Activated CD8-positive, alpha-beta memory T cell treated with anti-CD3 and anti-CD28 coated beads, Interleukin-2, amount 50 U/mL, for 1 hour (primary cell): Measurements from ENCODE around the gene DHX16.
A peak's percentile ranks its signal among the peaks of the same experiment; 100 is the strongest.
"Not testable (repeated sequence)": the region's sequence is repeated elsewhere in the genome, so short reads cannot be mapped to it uniquely, and the experiment has no call there.

Experiments
- DNase-seq: peaks from one replicate; pipeline ENCODE4 v3.0.0-alpha.2; 2020; ENCODE audit errors: extremely low read depth

The DHX16 gene

GRCh38 chr6:30672445-30673253, at the start of gene DHX16:
Gene DHX16, minus strand, starts transcription at chr6:30673006. Its CDS starts 165 bp downstream, at chr6:30672841.
- peak; percentile 86 for DNase-seq

- DNase-seq: not testable (repeated sequence)
Measured at GRCh38 chr6:30722025-30722279, 49.1 kb upstream of the DHX16 start.

- peak; percentile 84 for DNase-seq
Measured at GRCh38 chr6:30721198-30722024, 48.6 kb upstream of the DHX16 start.

GRCh38 chr6:30720738-30721197, 48.0 kb upstream of the DHX16 start:
- no peak for DNase-seq

GRCh38 chr6:30719791-30720737, 47.3 kb upstream of the DHX16 start, which contains the start of gene TUBB:
Gene TUBB, plus strand, starts transcription at chr6:30720352. Its CDS starts 155 bp downstream, at chr6:30720507.
- DNase-seq: peak; percentile 83

- no peak for DNase-seq
Measured at GRCh38 chr6:30719356-30719755, 46.5 kb upstream of the DHX16 start.

GRCh38 chr6:30717845-30718720, 45.3 kb upstream of the DHX16 start:
- not testable (repeated sequence) for DNase-seq

GRCh38 chr6:30717129-30717844, 44.5 kb upstream of the DHX16 start, which contains the start of gene MDC1:
Gene MDC1, minus strand, starts transcription at chr6:30717281. Its CDS starts 2,106 bp downstream, at chr6:30715175.
- peak; percentile 100 for DNase-seq

GRCh38 chr6:30716879-30717128, 44.0 kb upstream of the DHX16 start:
- no peak for DNase-seq

- DNase-seq: no peak
Measured at GRCh38 chr6:30714263-30714662, 41.5 kb upstream of the DHX16 start.

GRCh38 chr6:30712441-30712945, 39.7 kb upstream of the DHX16 start:
- DNase-seq: no peak

- DNase-seq: no peak
Measured at GRCh38 chr6:30711758-30712380, 39.1 kb upstream of the DHX16 start.

- no peak for DNase-seq
Measured at GRCh38 chr6:30709101-30709868, 36.5 kb upstream of the DHX16 start.

GRCh38 chr6:30707281-30707850, 34.6 kb upstream of the DHX16 start:
- no peak for DNase-seq

GRCh38 chr6:30705620-30706019, 32.8 kb upstream of the DHX16 start:
- DNase-seq: no peak

- DNase-seq: no peak
Measured at GRCh38 chr6:30703821-30704220, 31.0 kb upstream of the DHX16 start.

- no peak for DNase-seq
Measured at GRCh38 chr6:30703011-30703410, 30.2 kb upstream of the DHX16 start.

- no peak for DNase-seq
Measured at GRCh38 chr6:30700340-30700739, 27.5 kb upstream of the DHX16 start.
